GM18508 (cell line): Measurements from ENCODE around the gene CDC14A.
"Not testable (repeated sequence)": the region's sequence is repeated elsewhere in the genome, so short reads cannot be mapped to it uniquely, and the experiment has no call there.

Source experiments
- ATAC-seq: cut with Tn5 transposase; IDR thresholded peaks from one replicate; pipeline ENCODE4 v1.9.1; 2021; ENCODE audit warnings: moderate number of reproducible peaks; ENCODE audit not compliant: insufficient read depth, unreplicated experiment

The CDC14A gene

GRCh38 chr1:100360790-100361510 is 8.6 kb downstream of the CDC14A start:
- no peak for ATAC-seq

- ATAC-seq, result no peak
Observed at GRCh38 chr1:100361511-100362089, 9.3 kb downstream of the CDC14A start.

GRCh38 chr1:100362821-100363466 is 10.6 kb downstream of the CDC14A start:
- no peak for ATAC-seq

GRCh38 chr1:100363831-100364230 is 11.5 kb downstream of the CDC14A start:
- no peak for ATAC-seq

GRCh38 chr1:100364697-100365096 is 12.4 kb downstream of the CDC14A start:
- ATAC-seq, result no peak

- no peak for ATAC-seq
Observed at GRCh38 chr1:100366209-100366525, 13.9 kb downstream of the CDC14A start.

- ATAC-seq, result not testable (repeated sequence)
Observed at GRCh38 chr1:100369339-100369738, 17.0 kb downstream of the CDC14A start.

GRCh38 chr1:100373953-100374352 is 21.6 kb downstream of the CDC14A start:
- ATAC-seq, result not testable (repeated sequence)

- not testable (repeated sequence) for ATAC-seq
Observed at GRCh38 chr1:100376890-100377289, 24.6 kb downstream of the CDC14A start.

- peak; percentile 89 for ATAC-seq
Observed at GRCh38 chr1:100377590-100378361, 25.5 kb downstream of the CDC14A start.

- ATAC-seq, result no peak
Observed at GRCh38 chr1:100378956-100379355, 26.6 kb downstream of the CDC14A start.

- no peak for ATAC-seq
Observed at GRCh38 chr1:100380635-100381034, 28.3 kb downstream of the CDC14A start.

GRCh38 chr1:100382657-100383056 is 30.4 kb downstream of the CDC14A start:
- ATAC-seq, result no peak

- ATAC-seq, result no peak
Observed at GRCh38 chr1:100383743-100384405, 31.6 kb downstream of the CDC14A start.

GRCh38 chr1:100387209-100387608 is 34.9 kb downstream of the CDC14A start:
- ATAC-seq, result no peak

GRCh38 chr1:100387657-100388350 is 35.5 kb downstream of the CDC14A start:
- no peak for ATAC-seq

- ATAC-seq, result no peak
Observed at GRCh38 chr1:100390531-100390930, 38.2 kb downstream of the CDC14A start.

GRCh38 chr1:100391675-100392074 is 39.4 kb downstream of the CDC14A start:
- ATAC-seq, result no peak

GRCh38 chr1:100392756-100393155 is 40.5 kb downstream of the CDC14A start:
- ATAC-seq, result no peak

GRCh38 chr1:100394285-100394684 is 42.0 kb downstream of the CDC14A start:
- no peak for ATAC-seq
